K562 (cell line): ENCODE results near the gene ZNF410.

Experiments used
- EZH2 ChIP-seq: IDR thresholded peaks from 2 replicates; pipeline ENCODE4 v1.6.1; 2012; ENCODE audit warnings: low read depth, mild to moderate bottlenecking, inconsistent platforms, low read length, borderline replicate concordance
- SMC3 ChIP-seq: conservative IDR thresholded peaks from 2 replicates; pipeline ENCODE4 v1.6.1; 2011; ENCODE audit warnings: low read depth, low read length, improper control_type of control experiment; ENCODE audit not compliant: insufficient read depth
- ZNF133 ChIP-seq: fragments of 250-450 bp; sonication (Bioruptor Pico); IDR thresholded peaks from 2 replicates; pipeline ENCODE4 v1.4.0; 2020; ENCODE audit warnings: mild to moderate bottlenecking

DNA sequence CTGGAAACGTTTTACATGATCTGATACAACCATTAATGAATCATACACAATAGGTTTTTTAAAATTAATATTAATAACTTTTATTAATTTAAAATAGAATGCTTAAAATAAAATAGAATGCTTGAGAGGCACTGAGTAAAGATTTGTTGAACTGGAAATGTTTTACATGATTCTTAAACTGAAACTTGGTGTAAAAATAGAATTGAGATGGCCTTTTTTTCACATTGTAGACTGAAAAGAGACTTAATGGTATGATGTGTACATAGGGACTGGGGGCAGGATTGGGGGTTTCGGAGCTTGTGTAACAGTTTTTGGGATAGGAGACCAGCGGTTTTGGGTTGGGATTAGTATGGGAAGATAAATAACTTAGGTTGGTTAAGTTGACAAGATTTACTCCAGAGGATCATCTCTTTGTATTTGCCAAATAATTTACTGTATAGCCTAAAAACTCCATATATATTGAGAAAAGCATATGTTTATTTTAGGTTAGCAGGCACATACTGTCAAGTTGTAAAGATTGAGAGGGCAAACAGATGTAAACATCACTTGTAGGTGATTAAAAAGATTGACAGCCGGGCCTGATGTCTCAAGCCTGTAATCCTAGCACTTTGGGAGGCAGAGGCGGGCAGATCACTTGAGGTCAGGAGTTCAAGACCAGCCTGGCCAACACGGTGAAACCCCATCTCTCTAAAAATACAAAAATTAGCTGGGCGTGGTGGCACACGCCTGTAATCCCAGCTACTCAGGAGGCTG, 2.0 kb upstream of the ZNF410 start:
- no peak for TF ChIP-seq ZNF133 (CRISPR knock-in tag)
- no peak for TF ChIP-seq EZH2
- TF ChIP-seq SMC3 = no peak
